Measurements from ENCODE around the gene CHEK2.
A peak's percentile ranks its signal among the peaks of the same experiment; 100 is the strongest.

The CHEK2 gene

DNA sequence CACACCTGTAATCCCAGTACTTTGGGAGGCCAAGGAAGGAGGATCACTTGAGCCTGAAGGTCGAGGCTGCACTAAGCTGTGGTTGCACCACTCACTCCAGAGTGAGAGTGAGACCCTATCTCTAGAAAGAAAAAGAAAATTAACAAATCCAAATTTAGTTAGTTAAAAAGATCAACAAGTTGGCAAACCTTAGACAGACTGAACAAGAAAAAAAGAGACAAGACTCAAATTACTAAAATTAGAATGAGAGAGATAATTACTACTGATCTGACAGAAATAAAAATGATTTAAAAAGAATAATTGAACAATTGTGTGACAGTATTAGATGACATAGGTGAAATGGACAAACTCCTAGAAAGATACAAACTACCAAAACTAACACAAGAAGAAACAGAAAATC, 13.6 kb downstream of the CHEK2 start:
- H3K4me3 ChIP-seq (ENCODE audit: low read depth, low read length) = no peak overlapping the region
- TF ChIP-seq, protein P1, sequence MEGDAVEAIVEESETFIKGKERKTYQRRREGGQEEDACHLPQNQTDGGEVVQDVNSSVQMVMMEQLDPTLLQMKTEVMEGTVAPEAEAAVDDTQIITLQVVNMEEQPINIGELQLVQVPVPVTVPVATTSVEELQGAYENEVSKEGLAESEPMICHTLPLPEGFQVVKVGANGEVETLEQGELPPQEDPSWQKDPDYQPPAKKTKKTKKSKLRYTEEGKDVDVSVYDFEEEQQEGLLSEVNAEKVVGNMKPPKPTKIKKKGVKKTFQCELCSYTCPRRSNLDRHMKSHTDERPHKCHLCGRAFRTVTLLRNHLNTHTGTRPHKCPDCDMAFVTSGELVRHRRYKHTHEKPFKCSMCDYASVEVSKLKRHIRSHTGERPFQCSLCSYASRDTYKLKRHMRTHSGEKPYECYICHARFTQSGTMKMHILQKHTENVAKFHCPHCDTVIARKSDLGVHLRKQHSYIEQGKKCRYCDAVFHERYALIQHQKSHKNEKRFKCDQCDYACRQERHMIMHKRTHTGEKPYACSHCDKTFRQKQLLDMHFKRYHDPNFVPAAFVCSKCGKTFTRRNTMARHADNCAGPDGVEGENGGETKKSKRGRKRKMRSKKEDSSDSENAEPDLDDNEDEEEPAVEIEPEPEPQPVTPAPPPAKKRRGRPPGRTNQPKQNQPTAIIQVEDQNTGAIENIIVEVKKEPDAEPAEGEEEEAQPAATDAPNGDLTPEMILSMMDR (IDR thresholded peaks at IDR 0.05; ENCODE audit: low read depth, low read length) = no peak
- no peak for DNase-seq (ENCODE audit: low read depth, low spot score)
- in situ Hi-C loops (cut with HindIII; ENCODE audit: low sequenced_read_pairs) = no loop called here

DNA sequence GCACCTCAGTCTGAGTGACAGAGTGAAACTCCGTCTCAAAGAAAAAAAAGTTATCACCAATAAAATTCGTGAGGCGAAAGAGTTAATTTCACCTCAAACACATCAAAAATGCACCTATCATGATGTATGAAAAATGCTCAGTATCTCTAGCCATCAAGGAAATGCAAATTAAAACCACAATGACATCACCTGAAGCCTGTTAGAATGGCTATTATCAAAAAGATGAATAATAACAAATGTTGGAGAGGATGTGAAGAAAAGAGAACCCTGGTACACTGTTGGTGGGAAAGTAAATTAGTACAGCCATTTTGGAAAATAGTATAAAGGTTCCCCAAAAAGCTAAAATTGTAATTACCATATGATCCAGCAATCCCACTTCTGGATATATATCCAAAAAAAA, 23.6 kb downstream of the CHEK2 start:
- DNase-seq (ENCODE audit: low read depth, low spot score) = no peak
- H3K4me3 ChIP-seq (ENCODE audit: low read depth, low read length) = no peak overlapping the region
- TF ChIP-seq, protein P1 (IDR thresholded peaks at IDR 0.05; ENCODE audit: low read depth, low read length) = no peak
- in situ Hi-C loops (cut with HindIII; ENCODE audit: low sequenced_read_pairs) = no loop called here

DNA sequence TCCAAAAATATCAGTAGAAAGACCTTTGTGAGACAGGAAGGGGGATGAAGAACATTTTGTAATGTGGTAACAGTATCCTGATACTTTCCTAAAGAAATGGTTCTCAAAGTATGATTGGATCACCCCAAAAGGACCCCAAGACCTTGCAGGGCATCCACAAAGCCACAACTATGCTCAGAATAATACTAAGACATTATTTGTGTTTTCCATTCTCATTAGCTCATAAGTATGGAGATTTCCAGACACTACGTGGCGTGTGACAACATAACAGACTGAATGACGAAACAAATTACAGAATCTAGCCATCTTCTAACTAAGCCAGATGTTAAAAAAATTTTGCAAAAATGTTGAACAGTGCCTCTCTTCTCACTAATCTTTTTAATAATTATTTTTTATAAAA, 24.9 kb downstream of the CHEK2 start:
- peak; percentile 18 for DNase-seq (ENCODE audit: low read depth, low spot score)
- TF ChIP-seq, protein P1 (IDR thresholded peaks at IDR 0.05; ENCODE audit: low read depth, low read length) = no peak
- H3K4me3 ChIP-seq (ENCODE audit: low read depth, low read length) = no peak overlapping the region
- in situ Hi-C loops (cut with HindIII; ENCODE audit: low sequenced_read_pairs) = no loop called here

DNA sequence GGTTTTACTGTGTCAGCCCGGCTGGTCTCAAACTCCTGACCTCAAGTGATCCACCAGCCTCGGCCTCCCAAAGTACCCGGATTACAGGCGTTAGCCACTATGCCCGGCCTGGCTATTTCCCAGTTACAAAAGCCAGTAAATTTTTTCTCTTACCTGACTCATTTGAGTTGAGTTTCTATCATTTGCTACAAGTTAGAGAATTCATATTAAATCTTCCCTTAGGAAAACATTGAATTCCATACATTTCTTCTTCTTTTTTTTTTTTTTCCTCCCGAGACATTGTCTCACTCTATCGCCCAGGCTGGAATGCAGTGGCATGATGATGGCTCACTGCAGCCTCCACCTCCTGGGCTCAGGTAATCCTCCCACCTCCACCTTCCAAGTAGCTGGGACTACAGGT, 26.0 kb downstream of the CHEK2 start:
- in situ Hi-C loops (cut with HindIII; ENCODE audit: low sequenced_read_pairs) = no loop called here
- DNase-seq (ENCODE audit: low read depth, low spot score) = no peak

DNA sequence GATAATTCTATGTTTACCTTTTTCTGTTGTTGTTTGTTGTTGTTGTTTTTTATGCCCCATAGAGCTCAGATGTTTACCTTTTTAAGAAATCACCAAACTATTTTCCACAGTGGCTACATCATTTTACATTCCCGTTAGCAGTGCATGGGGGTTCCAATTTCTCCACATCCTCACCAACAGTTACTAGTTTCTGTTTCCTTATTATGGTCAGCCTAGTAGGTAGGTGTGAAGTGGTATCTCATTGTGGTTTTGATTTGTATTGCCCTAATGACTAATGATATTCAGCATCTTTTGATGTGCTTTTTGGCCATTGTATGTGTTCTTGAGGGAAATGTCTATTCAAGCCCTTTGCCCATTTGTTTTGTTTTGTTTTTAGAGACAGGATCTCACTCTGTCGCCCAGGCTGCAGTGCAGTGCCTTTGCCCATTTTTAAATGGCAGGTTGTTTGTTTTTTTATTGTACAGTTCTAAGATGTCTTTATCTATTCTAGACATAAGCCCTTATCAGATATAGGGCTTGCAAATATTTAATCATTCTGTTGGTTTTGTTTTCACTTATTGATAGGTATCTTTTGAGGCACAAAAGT, 27.5 kb downstream of the CHEK2 start:
- in situ Hi-C loops (cut with HindIII; ENCODE audit: low sequenced_read_pairs) = no loop called here
- H3K4me3 ChIP-seq (ENCODE audit: low read depth, low read length) = no peak overlapping the region
- DNase-seq (ENCODE audit: low read depth, low spot score) = peak; percentile 6
- TF ChIP-seq, protein P1 (IDR thresholded peaks at IDR 0.05; ENCODE audit: low read depth, low read length) = no peak

More for the DNA sequence above, 26.0 kb downstream of the CHEK2 start:
- no peak overlapping the region for H3K4me3 ChIP-seq (ENCODE audit: low read depth, low read length)
- TF ChIP-seq, protein P1 (IDR thresholded peaks at IDR 0.05; ENCODE audit: low read depth, low read length) = no peak

DNA sequence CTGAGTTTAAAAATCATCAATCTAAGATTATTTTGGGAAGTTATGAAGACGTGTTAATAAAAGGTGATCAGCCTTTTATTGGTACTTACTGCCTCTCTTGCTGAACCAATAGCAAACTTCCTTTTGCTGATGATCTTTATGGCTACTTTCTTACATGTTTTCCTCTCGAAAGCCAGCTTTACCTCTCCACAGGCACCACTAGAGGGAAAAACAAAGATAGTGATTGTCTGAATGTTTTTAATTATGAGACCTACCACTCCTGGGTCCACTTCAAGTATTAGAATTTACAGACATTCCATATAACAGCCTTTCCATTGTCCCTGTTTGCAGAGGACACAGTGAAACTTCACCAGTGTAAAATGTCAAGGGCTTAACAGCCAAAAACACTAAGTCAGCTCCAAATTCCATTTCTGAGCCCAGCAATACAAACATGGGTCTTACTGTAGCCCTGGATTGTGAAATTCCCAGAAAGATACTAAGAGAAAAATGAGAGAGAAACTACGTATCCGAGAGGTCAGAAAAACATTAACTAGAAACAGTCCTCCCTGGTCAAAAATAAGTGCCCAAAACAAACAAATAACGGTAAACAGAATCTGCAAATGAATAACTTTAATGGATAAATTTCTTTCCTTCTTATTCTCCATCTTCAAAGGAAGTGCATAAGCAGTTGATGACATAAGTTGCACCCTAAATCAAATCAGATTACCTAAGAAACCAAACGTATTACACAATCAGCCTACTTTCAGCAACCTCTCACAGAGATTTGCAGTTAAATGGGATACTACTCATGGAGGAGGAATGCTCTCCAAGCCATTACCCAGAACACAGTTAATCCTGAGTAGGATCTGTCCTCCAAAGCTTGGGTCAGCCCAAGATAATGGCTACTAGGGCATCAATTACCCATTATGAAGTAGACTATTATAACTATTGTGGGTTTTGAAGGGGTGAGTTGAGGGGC, 29.5 kb downstream of the CHEK2 start:
- H3K4me3 ChIP-seq (ENCODE audit: low read depth, low read length) = no peak overlapping the region

More for the DNA sequence above, 29.5 kb downstream of the CHEK2 start:
- in situ Hi-C loops (cut with HindIII; ENCODE audit: low sequenced_read_pairs) = no loop called here
- DNase-seq (ENCODE audit: low read depth, low spot score) = peak; percentile 94
- TF ChIP-seq, protein P1 (IDR thresholded peaks at IDR 0.05; ENCODE audit: low read depth, low read length) = no peak
